HG03066 (cell line): ENCODE measurements around the gene LSM2.
"Not testable (repeated sequence)": the region's sequence is repeated elsewhere in the genome, so short reads cannot be mapped to it uniquely, and the experiment has no call there.

Experiments used
- ATAC-seq: cut with Tn5 transposase; IDR thresholded peaks from one replicate; pipeline ENCODE4 v1.9.1; 2021; ENCODE audit warnings: low read depth; ENCODE audit not compliant: unreplicated experiment

LSM2 gene

DNA sequence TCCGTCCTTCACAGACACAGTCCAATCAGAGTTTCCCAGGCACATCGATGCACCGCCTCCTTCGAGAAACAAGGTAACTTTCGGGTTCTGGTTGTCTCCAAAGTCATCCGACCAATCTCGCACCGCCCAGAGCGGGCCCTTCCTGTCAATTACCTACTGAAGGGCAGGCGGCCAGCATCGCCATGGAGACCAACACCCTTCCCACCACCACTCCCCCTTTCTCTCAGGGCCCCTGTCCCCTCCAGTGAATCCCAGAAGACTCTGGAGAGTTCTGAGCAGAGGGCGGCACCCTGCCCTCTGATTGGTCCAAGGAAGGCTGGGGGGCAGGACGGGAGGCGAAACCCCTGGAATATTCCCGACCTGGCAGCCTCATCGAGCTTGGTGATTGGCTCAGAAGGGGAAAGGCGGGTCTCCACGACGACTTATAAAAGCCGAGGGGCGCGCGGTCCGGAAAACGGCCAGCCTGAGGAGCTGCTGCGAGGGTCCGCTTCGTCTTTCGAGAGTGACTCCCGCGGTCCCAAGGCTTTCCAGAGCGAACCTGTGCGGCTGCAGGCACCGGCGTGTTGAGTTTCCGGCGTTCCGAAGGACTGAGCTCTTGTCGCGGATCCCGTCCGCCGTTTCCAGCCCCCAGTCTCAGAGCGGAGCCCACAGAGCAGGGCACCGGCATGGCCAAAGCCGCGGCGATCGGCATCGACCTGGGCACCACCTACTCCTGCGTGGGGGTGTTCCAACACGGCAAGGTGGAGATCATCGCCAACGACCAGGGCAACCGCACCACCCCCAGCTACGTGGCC lies 20.7 kb upstream of the LSM2 start, which contains the start of gene HSPA1B:
Gene HSPA1B (plus strand): TSS at position 453 of the 794 bp plus-strand sequence. CDS start 213 bp downstream, at position 666.
- ATAC-seq: peak; percentile 49

DNA sequence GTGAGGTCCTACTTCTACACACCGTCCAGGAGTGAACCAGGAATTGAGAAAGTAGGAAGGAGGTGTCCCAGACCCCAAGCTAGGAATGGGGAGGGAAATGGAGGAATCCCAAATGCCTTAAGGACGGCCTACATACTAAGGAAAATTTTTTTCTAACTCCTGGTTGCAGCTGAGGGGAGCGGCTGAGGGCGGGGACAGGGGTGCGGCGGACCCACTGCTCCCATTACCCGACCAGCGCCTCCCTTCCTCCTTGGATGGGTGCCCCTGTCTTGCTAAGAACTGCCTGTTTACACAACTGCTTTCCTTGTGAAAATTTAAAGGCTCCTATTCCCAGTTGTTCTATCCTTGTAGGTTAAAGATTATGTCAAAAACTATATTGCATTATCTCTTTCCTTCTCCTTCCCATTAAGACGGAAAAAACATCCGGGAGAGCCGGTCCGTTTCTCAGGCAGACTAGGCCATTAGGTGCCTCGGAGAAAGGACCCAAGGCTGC lies 20.1 kb upstream of the LSM2 start:
- ATAC-seq: no peak

DNA sequence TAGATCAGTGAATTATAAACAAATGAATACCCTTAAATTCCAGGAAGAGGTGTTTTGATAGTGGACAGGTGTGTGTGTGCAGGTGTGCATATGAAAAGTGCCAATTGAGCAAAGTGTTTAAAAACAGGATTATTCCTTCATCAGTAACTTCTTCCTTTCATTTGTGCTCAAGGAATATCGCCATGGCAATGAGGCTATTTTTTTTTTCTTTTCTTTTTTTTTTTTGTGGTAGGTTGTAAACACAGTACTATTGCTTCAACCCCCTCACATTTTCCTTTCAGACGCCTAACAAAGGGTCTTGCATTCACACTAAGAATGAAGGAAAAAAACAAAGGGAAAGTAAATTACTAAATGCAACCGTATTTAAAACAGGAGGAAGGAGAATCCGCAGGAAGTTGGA lies 18.8 kb upstream of the LSM2 start:
- ATAC-seq: no peak

DNA sequence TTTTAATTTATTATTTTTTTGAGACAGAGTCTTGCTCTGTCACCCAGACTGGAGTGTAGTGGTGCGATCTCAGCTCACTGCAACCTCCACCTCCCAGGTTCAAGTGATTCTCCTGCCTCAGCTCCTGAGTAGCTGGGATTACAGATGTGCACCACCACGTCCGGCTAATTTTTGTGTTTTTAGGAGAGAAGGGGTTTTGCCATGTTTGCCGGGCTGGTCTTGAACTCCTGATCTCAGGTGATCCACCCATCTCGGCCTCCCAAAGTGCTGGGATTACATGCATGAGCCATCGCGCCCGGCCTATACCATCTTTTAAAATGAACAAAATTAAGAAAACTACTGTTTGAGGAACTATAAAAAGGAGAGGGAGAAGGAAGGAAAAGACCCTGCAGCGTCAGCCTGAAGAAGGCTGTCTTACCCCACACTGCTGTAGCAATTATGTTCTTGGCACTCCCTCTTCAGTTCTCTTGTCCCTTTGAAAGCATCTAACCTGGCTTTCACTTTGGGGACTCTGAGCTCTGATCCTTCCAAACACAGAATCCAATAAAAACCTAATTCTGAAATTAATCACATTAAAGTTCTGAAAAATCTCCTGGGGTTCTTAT lies 16.9 kb upstream of the LSM2 start:
- ATAC-seq: not testable (repeated sequence)

DNA sequence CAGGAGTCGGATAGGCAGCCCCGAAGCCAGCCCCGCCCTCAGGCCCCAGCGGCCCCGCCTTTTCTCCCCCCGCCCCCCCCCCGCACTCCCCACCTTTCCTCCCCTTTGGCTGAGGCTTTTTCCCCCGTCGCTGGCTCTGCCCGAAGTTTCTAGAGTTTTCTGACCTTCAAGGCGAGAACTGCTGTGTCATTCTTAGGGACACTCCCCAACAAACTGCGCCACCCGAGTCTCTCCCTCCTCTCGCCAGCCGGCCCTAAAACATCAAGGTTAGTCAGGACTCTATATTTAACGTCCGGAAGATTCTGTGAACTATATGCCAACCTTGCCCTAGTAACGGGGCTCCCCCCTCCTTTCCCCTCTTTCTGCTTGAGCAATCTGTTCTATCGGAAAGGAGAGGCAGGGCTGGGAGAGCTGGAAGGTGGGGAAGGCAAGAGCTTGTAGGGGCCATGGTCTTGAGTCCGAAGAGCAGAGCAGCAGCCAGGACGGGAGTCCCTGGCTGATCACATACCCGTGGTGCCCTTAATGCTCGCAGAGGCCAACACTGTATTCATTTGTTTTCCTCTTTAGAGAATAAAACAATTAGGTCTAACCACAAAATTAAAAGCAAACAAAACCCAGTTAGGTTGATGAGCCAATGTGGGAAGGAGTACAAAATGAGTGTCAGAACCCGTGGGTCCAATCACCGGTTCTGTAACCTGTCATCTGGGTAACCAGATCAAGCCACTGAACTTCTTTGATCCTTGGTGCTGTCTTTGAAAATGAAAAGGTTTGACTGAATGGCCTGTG lies 15.5 kb upstream of the LSM2 start:
- ATAC-seq: no peak

DNA sequence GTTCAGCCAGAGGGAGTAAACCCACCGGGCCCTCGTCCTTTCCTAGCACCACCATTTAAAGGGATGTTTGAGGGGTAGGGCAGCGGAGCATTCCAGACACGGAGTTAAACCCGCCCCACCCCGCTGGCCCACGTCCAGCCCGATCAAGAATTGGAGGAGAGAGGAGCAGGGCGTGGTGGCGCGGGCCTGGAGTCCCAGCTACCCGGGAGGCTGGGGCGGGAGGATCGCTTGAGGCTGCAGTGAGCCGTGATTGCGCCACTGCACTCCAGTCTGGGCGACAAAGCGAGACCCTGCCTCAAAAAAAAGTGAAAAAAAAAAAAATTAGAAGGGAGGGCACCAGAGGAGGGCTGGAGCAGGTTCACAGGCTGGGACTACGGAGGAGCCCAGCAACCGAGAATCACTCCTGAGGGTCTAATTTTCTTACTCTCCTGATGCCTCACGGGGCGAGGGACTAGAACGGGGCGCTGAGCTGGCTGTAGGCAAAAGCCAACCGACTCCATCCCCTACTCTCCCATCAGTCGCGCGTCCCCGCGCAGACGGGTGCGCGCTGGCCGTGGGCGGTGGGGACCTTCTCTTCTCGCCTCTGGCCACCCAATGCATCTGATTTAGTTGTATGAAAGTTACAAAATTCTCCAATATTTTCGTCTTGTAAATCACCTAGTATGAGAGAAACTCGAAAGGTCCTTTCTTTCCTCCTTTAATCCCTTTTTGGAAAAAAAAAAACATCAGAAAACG lies 14.7 kb upstream of the LSM2 start:
- no peak for ATAC-seq

DNA sequence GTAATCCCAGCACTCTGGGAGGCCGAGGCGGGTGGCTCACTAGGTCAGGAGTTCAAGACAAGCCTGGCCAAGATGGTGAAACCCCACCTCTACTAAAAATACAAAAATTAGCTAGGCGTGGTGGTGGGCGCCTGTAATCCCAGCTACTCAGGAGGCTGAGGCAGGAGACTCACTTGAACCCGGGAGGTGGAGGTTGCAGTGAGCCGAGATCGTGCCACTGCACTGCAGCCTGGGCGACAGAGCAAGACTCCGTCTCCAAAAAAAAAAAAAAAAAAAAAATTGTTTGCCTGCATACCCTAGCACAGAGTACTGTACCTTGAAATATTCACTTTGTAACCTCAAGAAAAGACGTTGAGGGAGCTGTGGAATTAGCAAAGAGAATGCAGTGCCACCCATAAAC lies 13.6 kb upstream of the LSM2 start:
- ATAC-seq: not testable (repeated sequence)

DNA sequence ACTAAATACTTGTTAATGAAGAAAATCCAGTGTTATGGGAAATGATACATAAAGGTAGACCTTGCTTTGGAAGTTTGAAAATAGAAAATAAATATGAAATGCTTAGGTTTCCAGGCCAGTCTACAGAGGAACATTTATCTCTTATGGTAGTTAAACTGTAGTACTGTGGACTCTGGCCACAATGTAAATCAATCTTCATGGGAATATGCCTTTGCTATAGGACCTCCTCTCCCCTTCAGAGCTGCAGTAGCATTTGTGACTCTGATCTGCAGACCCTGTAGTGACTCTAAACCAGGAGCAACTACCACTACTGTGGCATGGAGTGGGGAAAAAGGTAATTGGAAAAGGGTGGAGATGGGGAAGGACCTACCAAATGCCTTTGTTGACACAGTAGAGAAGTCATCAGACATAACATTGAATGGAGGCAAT lies 13.1 kb upstream of the LSM2 start:
- ATAC-seq: no peak

DNA sequence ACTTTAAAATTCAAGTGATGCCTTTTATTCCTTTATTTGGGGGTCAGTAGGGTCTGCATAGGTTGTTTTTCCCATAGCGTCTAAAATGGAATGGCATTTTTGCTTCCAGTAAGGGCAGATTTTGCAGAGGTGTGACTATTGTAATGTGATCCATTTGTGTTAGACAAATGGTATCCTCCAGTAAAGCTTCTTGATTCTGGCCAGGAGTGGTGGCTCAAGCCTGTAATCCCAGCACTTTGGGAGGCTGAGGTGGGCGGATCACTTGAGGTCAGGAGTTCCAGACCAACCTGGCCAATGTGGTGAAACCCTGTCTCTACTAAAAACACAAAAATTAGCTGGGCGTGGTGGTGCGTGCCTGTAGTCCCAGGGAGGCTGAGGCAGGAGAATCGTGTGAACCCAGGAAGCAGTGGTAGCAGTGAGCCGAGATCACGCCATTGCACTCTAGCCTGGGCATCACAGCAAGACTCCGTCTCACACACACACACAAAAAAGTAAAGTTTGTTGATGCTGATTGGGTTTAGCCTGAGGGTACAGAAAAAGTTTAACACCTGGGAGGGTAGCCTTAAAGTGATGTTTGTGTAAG lies 11.3 kb upstream of the LSM2 start:
- ATAC-seq: not testable (repeated sequence)

DNA sequence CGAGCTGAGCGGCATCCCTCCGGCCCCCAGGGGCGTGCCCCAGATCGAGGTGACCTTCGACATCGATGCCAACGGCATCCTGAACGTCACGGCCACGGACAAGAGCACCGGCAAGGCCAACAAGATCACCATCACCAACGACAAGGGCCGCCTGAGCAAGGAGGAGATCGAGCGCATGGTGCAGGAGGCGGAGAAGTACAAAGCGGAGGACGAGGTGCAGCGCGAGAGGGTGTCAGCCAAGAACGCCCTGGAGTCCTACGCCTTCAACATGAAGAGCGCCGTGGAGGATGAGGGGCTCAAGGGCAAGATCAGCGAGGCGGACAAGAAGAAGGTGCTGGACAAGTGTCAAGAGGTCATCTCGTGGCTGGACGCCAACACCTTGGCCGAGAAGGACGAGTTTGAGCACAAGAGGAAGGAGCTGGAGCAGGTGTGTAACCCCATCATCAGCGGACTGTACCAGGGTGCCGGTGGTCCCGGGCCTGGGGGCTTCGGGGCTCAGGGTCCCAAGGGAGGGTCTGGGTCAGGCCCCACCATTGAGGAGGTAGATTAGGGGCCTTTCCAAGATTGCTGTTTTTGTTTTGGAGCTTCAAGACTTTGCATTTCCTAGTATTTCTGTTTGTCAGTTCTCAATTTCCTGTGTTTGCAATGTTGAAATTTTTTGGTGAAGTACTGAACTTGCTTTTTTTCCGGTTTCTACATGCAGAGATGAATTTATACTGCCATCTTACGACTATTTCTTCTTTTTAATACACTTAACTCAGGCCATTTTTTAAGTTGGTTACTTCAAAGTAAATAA lies 10.6 kb upstream of the LSM2 start:
- not testable (repeated sequence) for ATAC-seq

DNA sequence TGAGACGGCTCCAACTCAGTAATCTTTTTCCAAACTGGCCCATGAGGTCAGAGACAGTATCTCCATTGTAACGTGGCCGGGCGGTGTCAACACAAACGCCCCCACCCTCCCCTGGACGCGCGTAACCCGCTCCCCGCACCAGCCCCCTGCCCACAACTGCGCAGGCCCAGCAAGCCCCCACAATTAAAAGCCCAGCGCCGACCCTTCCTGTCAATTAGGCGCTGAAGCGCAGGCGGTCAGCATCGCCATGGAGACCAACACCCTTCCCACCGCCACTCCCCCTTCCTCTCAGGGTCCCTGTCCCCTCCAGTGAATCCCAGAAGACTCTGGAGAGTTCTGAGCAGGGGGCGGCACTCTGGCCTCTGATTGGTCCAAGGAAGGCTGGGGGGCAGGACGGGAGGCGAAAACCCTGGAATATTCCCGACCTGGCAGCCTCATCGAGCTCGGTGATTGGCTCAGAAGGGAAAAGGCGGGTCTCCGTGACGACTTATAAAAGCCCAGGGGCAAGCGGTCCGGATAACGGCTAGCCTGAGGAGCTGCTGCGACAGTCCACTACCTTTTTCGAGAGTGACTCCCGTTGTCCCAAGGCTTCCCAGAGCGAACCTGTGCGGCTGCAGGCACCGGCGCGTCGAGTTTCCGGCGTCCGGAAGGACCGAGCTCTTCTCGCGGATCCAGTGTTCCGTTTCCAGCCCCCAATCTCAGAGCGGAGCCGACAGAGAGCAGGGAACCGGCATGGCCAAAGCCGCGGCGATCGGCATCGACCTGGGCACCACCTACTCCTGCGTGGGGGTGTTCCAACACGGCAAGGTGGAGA lies 8.5 kb upstream of the LSM2 start, which contains the start of the genes HSPA1A and HSPA1L:
Gene HSPA1A (plus strand): TSS at position 519 of the 814 bp plus-strand sequence. CDS start 214 bp downstream, at position 733.
Gene HSPA1L (minus strand): TSS at position 259 of the 814 bp plus-strand sequence. CDS start 3,311 bp downstream, outside the sequence.
- no peak for ATAC-seq

DNA sequence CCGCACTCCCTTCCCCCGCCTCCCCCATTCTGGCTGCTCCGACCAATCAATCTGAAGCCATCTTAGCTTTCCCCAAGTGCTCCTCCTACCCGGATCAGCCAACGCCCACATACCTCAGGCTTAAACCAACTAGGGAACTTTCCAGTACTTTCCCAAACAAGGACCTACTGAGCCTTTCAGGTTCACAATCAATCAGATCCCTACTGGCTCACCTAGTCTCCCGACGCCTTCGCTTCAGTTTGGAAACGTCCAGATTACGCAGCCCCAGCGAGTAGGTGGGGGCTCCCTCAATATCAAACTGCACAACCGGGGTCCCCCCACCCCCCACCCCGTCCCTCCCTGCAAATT lies 7.9 kb upstream of the LSM2 start:
- no peak for ATAC-seq

DNA sequence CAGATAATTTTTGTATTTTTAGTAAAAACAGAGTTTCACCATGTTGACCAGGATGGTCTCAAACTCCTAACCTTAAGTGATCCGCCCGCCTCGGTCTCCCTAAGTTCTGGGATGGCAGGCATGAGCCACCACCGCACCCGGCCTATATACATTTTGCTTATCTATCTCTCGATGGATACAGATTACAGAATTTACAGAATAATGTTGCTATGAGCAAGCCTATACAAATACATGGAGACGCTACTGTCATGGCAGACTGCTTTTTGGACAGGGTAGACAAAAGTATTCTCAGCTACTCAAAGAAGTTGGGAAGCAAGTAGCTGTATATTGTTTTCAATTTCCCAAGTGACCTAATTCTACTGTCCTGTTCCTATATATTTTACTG lies 6.7 kb upstream of the LSM2 start:
- ATAC-seq: no peak

DNA sequence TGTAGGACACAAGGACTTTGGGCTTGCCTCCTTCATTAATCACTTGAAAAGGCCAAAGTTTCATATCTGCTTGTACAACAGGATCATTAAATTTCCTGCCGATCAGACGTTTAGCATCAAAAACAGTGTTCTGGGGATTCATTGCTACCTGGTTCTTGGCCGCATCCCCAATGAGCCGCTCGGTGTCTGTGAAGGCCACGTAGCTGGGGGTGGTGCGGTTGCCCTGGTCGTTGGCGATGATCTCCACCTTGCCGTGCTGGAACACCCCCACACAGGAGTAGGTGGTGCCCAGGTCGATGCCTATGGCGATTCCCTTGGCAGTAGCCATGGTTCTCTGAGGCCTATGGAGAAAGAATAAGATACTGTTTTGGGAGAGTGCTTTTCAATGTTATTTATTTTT lies 4.9 kb upstream of the LSM2 start:
- no peak for ATAC-seq

DNA sequence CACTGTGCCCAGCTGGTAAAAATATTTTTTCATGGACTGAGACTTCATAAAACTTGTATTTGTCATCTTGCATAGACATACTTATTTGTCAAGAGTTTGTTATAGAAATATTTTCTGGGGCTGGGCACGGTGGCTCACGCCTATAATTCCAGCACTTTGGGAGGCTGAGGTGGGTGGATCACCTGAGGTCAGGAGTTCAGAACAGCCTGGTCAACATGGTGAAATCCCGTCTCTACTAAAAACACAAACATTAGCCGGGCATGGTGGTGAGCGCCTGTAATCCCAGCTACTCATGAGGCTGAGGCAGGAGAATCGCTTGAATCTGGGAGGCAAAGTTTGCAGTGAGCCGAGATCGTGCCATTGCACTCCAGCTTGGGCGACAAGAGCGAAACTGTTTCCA lies 1.8 kb upstream of the LSM2 start:
- not testable (repeated sequence) for ATAC-seq

DNA sequence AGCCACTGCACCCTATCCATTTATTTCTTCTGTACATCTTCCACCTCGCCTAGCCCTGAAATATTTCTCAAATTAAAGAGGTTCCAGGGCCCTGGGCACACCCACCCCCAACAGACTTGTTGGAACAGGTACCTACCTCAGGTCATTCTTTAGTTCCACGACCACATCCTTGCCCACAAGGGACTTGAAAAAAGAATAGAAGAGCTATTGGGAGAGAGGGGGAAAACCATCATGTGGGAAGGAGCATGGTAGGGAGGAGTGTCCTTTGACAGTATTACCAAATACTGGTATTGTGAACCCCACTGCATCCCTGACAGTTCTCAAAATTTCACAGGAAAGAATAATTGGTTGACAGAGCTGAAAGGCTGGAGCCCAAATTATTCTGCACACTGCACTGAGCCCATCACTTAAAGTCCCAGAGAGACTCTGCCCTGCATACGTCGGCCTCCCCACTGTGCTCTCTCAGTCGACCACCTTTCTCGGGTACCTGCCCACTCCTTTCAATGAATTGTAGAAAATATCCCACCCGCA lies 762 bp downstream of the LSM2 start:
- no peak for ATAC-seq

DNA sequence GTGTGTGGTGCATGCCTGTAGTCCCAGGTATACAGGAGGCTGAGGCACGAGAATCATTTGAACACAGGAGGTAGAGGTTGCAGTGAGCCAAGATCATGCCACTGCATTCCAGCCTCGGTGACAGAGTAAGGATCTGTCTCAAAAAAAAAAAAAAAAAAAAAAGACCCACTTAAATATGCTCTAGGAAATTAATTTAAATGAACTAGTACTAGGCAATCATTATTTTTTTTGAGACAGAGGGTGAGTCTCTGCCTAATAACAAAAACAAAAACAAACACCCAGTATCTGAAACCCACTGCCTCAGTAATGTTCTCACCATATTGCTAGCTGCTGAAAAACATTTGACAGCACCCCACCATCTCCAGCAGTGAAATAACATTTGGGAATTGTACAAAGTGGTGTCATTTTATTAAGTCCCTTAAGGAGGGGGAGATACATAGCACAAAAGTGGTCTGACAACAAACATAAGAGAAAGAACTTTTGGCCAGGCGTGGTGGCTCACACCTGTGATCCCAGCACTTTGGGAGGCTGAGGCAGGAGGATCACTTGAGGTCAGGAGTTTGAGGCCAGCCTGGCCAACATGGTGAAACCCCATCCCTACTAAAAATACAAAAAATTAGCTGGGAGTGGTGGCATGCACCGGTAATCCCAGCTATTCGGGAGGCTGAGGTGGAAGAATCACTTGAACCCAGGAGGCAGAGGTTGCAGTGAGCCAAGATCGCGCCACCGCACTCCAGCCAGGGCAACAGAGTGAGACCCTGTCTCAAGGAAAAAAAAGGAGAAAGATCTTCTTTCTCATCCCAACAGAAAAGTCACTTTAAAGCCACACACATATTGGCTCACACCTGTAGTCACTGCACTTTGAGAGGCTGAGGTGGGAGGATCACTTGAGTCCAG lies 5.5 kb downstream of the LSM2 start:
- ATAC-seq: not testable (repeated sequence)
